Measurements from ENCODE around the gene RPL13.

Gene RPL13

GRCh38 chr16:89572485-89573205 is 12.2 kb downstream of the RPL13 start:
- no peaks in the 10 kb centered on the region for H3K9me3 ChIP-seq (ENCODE audit: control insufficient read depth, low read length)
- H4K8ac ChIP-seq (ENCODE audit: low read length), result no peak overlapping the region
- DNase-seq, result no peak
- no peak overlapping the region for H2AK5ac ChIP-seq (ENCODE audit: low read length, severe bottlenecking)
- no peak overlapping the region for H2AFZ ChIP-seq (ENCODE audit: low read depth, low read length)
- H2BK120ac ChIP-seq (ENCODE audit: low read depth, low read length), result no peak overlapping the region
- H2BK15ac ChIP-seq (ENCODE audit: low read depth, poor library complexity, severe bottlenecking), result no peak overlapping the region
- no peak overlapping the region for H3K9ac ChIP-seq (ENCODE audit: low read length)
- no peak overlapping the region for H3K4me3 ChIP-seq (ENCODE audit: insufficient read depth in 1 of 2, low read depth in 1 of 2, low read length in 2 of 2)
- H2BK12ac ChIP-seq (ENCODE audit: low read length in 2 of 2), result no peak overlapping the region
- H3K79me1 ChIP-seq (replicated peaks; ENCODE audit: low read length, poor library complexity, severe bottlenecking), result no peaks in the 10 kb centered on the region
- 88% methylated on average over 19 of the region's 19 CpGs for WGBS
- H3K23ac ChIP-seq (ENCODE audit: low read length in 2 of 2), result no peak overlapping the region
- H3K36me3 ChIP-seq (ENCODE audit: control insufficient read depth in 1 of 2, insufficient read depth in 2 of 2, low read depth in 1 of 2, low read length in 2 of 2), result no peaks in the 10 kb centered on the region
- no peak overlapping the region for H3K4ac ChIP-seq (ENCODE audit: low read depth in 1 of 2, low read length in 2 of 2)
- H3K27me3 ChIP-seq (ENCODE audit: control insufficient read depth in 1 of 2, insufficient read depth in 1 of 2, low read length in 2 of 2), result peaks cover 9 to 62% of the 10 kb centered on the region in 2 experiments
- H3K27ac ChIP-seq (ENCODE audit: low read length, poor library complexity, severe bottlenecking), result no peak overlapping the region
- H3K4me2 ChIP-seq (ENCODE audit: low read length, poor library complexity, severe bottlenecking), result no peak overlapping the region
- no peak overlapping the region for H3K14ac ChIP-seq (ENCODE audit: low read length in 2 of 2)
- no peak overlapping the region for H3K18ac ChIP-seq (ENCODE audit: low read depth in 1 of 2, low read length in 2 of 2)
- peak overlapping the region; percentile 21 for H4K91ac ChIP-seq (ENCODE audit: low read length)
- peaks cover 29% of the 10 kb centered on the region for H3K4me1 ChIP-seq (ENCODE audit: control insufficient read depth, insufficient read depth, low read depth, low read length)
- H2BK5ac ChIP-seq (ENCODE audit: low read depth, low read length, poor library complexity, severe bottlenecking), result no peak overlapping the region

- Histone ChIP-seq H2BK5ac (ENCODE audit: low read depth, low read length, poor library complexity, severe bottlenecking) (no peak overlapping the region), H3K79me1 (replicated peaks; ENCODE audit: low read length, poor library complexity, severe bottlenecking) (no peaks in the 10 kb centered on the region), H3K27ac (ENCODE audit: low read length, poor library complexity, severe bottlenecking) (no peak overlapping the region), H3K18ac (ENCODE audit: low read depth in 1 of 2, low read length in 2 of 2) (peak overlapping the region; percentile 9 to 91), H2BK15ac (ENCODE audit: low read depth, poor library complexity, severe bottlenecking) (peak overlapping the region; percentile 75), H3K4me1 (ENCODE audit: control insufficient read depth, insufficient read depth, low read depth, low read length) (peaks cover 27% of the 10 kb centered on the region), H3K9ac (ENCODE audit: low read length) (peak overlapping the region; percentile 51), H4K91ac (ENCODE audit: low read length) (peak overlapping the region; percentile 94), H3K14ac (ENCODE audit: low read length in 2 of 2) (no peak overlapping the region), H3K36me3 (ENCODE audit: control insufficient read depth in 1 of 2, insufficient read depth in 2 of 2, low read depth in 1 of 2, low read length in 2 of 2) (no peaks in the 10 kb centered on the region), H3K4ac (ENCODE audit: low read depth in 1 of 2, low read length in 2 of 2) (peak overlapping the region; percentile 8 to 80), H4K8ac (ENCODE audit: low read length) (peak overlapping the region; percentile 97), H2BK12ac (ENCODE audit: low read length in 2 of 2) (peak overlapping the region in 1 of 2 experiments; percentile 26), H3K4me3 (ENCODE audit: insufficient read depth in 1 of 2, low read depth in 1 of 2, low read length in 2 of 2) (peak overlapping the region in 1 of 2 experiments; percentile 62), H3K23ac (ENCODE audit: low read length in 2 of 2) (no peak overlapping the region), H2BK120ac (ENCODE audit: low read depth, low read length) (no peak overlapping the region), H3K9me3 (ENCODE audit: control insufficient read depth, low read length) (no peaks in the 10 kb centered on the region), H2AK5ac (ENCODE audit: low read length, severe bottlenecking) (no peak overlapping the region), H2AFZ (ENCODE audit: low read depth, low read length) (no peak overlapping the region), H3K27me3 (ENCODE audit: control insufficient read depth in 1 of 2, insufficient read depth in 1 of 2, low read length in 2 of 2) (peaks cover 9 to 53% of the 10 kb centered on the region in 2 experiments), H3K4me2 (ENCODE audit: low read length, poor library complexity, severe bottlenecking) (peak overlapping the region; percentile 86)
- DNase-seq, result no peak
- 67% methylated on average over 31 of the region's 31 CpGs for WGBS
Measured at GRCh38 chr16:89573826-89574680, 13.6 kb downstream of the RPL13 start.

- H2BK15ac ChIP-seq (ENCODE audit: low read depth, poor library complexity, severe bottlenecking), result peak overlapping the region; percentile 80
- H2BK5ac ChIP-seq (ENCODE audit: low read depth, low read length, poor library complexity, severe bottlenecking), result no peak overlapping the region
- no peaks in the 10 kb centered on the region for H3K79me1 ChIP-seq (replicated peaks; ENCODE audit: low read length, poor library complexity, severe bottlenecking)
- H2AK5ac ChIP-seq (ENCODE audit: low read length, severe bottlenecking), result no peak overlapping the region
- H4K91ac ChIP-seq (ENCODE audit: low read length), result peak overlapping the region; percentile 94
- peak overlapping the region; percentile 80 to 84 for H3K4ac ChIP-seq (ENCODE audit: low read depth in 1 of 2, low read length in 2 of 2)
- H3K4me2 ChIP-seq (ENCODE audit: low read length, poor library complexity, severe bottlenecking), result peak overlapping the region; percentile 86
- no peak overlapping the region for H2BK120ac ChIP-seq (ENCODE audit: low read depth, low read length)
- no peak overlapping the region for H3K23ac ChIP-seq (ENCODE audit: low read length in 2 of 2)
- peak overlapping the region; percentile 51 for H3K9ac ChIP-seq (ENCODE audit: low read length)
- H3K27ac ChIP-seq (ENCODE audit: low read length, poor library complexity, severe bottlenecking), result no peak overlapping the region
- DNase-seq, result peak; percentile 80
- H3K36me3 ChIP-seq (ENCODE audit: control insufficient read depth in 1 of 2, insufficient read depth in 2 of 2, low read depth in 1 of 2, low read length in 2 of 2), result peaks cover 0 to 4% of the 10 kb centered on the region in 2 experiments
- WGBS, result 2% methylated on average over 50 of the region's 55 CpGs
- H3K27me3 ChIP-seq (ENCODE audit: control insufficient read depth in 1 of 2, insufficient read depth in 1 of 2, low read length in 2 of 2), result peaks cover 3 to 47% of the 10 kb centered on the region in 2 experiments
- peak overlapping the region; percentile 80 to 91 for H3K18ac ChIP-seq (ENCODE audit: low read depth in 1 of 2, low read length in 2 of 2)
- H2BK12ac ChIP-seq (ENCODE audit: low read length in 2 of 2), result peak overlapping the region; percentile 37 to 61
- H4K8ac ChIP-seq (ENCODE audit: low read length), result peak overlapping the region; percentile 97
- peak overlapping the region in 1 of 2 experiments; percentile 62 for H3K4me3 ChIP-seq (ENCODE audit: insufficient read depth in 1 of 2, low read depth in 1 of 2, low read length in 2 of 2)
- H2AFZ ChIP-seq (ENCODE audit: low read depth, low read length), result peak overlapping the region; percentile 15
- no peaks in the 10 kb centered on the region for H3K9me3 ChIP-seq (ENCODE audit: control insufficient read depth, low read length)
- H3K4me1 ChIP-seq (ENCODE audit: control insufficient read depth, insufficient read depth, low read depth, low read length), result peaks cover 27% of the 10 kb centered on the region
- no peak overlapping the region for H3K14ac ChIP-seq (ENCODE audit: low read length in 2 of 2)
Measured at GRCh38 chr16:89574681-89575246, 14.3 kb downstream of the RPL13 start.

Data from mesenchymal stem cell (in vitro differentiated cells and primary cell).